Right hindlimb (tissue), 1 donor: ENCODE measurements around the gene LAT.
"Not testable (repeated sequence)": the region's sequence is repeated elsewhere in the genome, so short reads cannot be mapped to it uniquely, and the experiment has no call there.

Experiments used
- DNase-seq: peaks from one replicate; pipeline ENCODE4 v3.0.0-alpha.2; 2018

LAT gene

GRCh38 chr16:28977703-28978662 is 6.9 kb upstream of the LAT start:
- DNase-seq = no peak

- not testable (repeated sequence) for DNase-seq
Observed at GRCh38 chr16:28980330-28980729, 4.5 kb upstream of the LAT start.

- DNase-seq = no peak
Observed at GRCh38 chr16:28980929-28981328, 3.9 kb upstream of the LAT start.

GRCh38 chr16:28981517-28981916 is 3.3 kb upstream of the LAT start:
- DNase-seq = no peak

- DNase-seq = no peak
Observed at GRCh38 chr16:28982418-28982817, 2.4 kb upstream of the LAT start.

GRCh38 chr16:28982949-28983348 is 1.9 kb upstream of the LAT start:
- DNase-seq = no peak

- DNase-seq = no peak
Observed at GRCh38 chr16:28983644-28984043, 1.2 kb upstream of the LAT start.

GRCh38 chr16:28984091-28984490 is 761 bp upstream of the LAT start:
- no peak for DNase-seq

- no peak for DNase-seq
Observed at GRCh38 chr16:28985211-28986041, 574 bp downstream of the LAT start.

- DNase-seq = no peak
Observed at GRCh38 chr16:28986046-28986445, 1.2 kb downstream of the LAT start.

GRCh38 chr16:28986492-28986891 is 1.6 kb downstream of the LAT start:
- DNase-seq = no peak

- DNase-seq = no peak
Observed at GRCh38 chr16:28987170-28987853, 2.5 kb downstream of the LAT start.

- no peak for DNase-seq
Observed at GRCh38 chr16:28989363-28989762, 4.5 kb downstream of the LAT start.

GRCh38 chr16:28990375-28991040 is 5.7 kb downstream of the LAT start:
- DNase-seq = no peak

- no peak for DNase-seq
Observed at GRCh38 chr16:28991687-28992086, 6.8 kb downstream of the LAT start.

- no peak for DNase-seq
Observed at GRCh38 chr16:28992496-28992895, 7.6 kb downstream of the LAT start.

GRCh38 chr16:28998837-28999236 is 14.0 kb downstream of the LAT start:
- no peak for DNase-seq

GRCh38 chr16:28999577-28999976 is 14.7 kb downstream of the LAT start:
- no peak for DNase-seq

GRCh38 chr16:29000019-29000418 is 15.2 kb downstream of the LAT start:
- DNase-seq = no peak

GRCh38 chr16:29004496-29005139 is 19.8 kb downstream of the LAT start:
- not testable (repeated sequence) for DNase-seq

- no peak for DNase-seq
Observed at GRCh38 chr16:29007730-29008593, 23.1 kb downstream of the LAT start.
